NCI-H748 treated with DMSO at 0.1 percent for 48 hours (cell line): ENCODE results near the gene ILDR1.

Experiments used
- DNase-seq: peaks from one replicate; lab custom pipeline; 2025; lab: John Stamatoyannopoulos, UW

The ILDR1 gene

GRCh38 chr3:121992601-121993560 lies 29.2 kb downstream of the ILDR1 start:
- DNase-seq: no peak

- no peak for DNase-seq
Observed at GRCh38 chr3:121989943-121990342, 32.1 kb downstream of the ILDR1 start.

- DNase-seq: no peak
Observed at GRCh38 chr3:121988146-121988545, 33.9 kb downstream of the ILDR1 start.

GRCh38 chr3:121985846-121986245 lies 36.2 kb downstream of the ILDR1 start:
- no peak for DNase-seq

- DNase-seq: no peak
Observed at GRCh38 chr3:121981473-121981872, 40.6 kb downstream of the ILDR1 start.

- DNase-seq: no peak
Observed at GRCh38 chr3:121980450-121980796, 41.6 kb downstream of the ILDR1 start.

GRCh38 chr3:121979734-121980449 lies 42.2 kb downstream of the ILDR1 start:
- no peak for DNase-seq

- DNase-seq: no peak
Observed at GRCh38 chr3:121979246-121979645, 42.8 kb downstream of the ILDR1 start.

- no peak for DNase-seq
Observed at GRCh38 chr3:121976727-121977126, 45.3 kb downstream of the ILDR1 start.

GRCh38 chr3:121975702-121976302 lies 46.2 kb downstream of the ILDR1 start:
- DNase-seq: no peak

- DNase-seq: no peak
Observed at GRCh38 chr3:121974601-121975111, 47.4 kb downstream of the ILDR1 start.

GRCh38 chr3:121970047-121970446 lies 52.0 kb downstream of the ILDR1 start:
- DNase-seq: no peak

GRCh38 chr3:121969631-121970030 lies 52.4 kb downstream of the ILDR1 start:
- no peak for DNase-seq

GRCh38 chr3:121963608-121964007 lies 58.4 kb downstream of the ILDR1 start:
- DNase-seq: no peak

- no peak for DNase-seq
Observed at GRCh38 chr3:121962443-121962842, 59.6 kb downstream of the ILDR1 start.

GRCh38 chr3:121961283-121961682 lies 60.8 kb downstream of the ILDR1 start:
- no peak for DNase-seq

- no peak for DNase-seq
Observed at GRCh38 chr3:121958801-121959200, 63.2 kb downstream of the ILDR1 start.

GRCh38 chr3:121957674-121958415 lies 64.2 kb downstream of the ILDR1 start:
- DNase-seq: no peak

- no peak for DNase-seq
Observed at GRCh38 chr3:121956363-121956762, 65.7 kb downstream of the ILDR1 start.

- DNase-seq: no peak
Observed at GRCh38 chr3:121951291-121951919, 70.6 kb downstream of the ILDR1 start.

- DNase-seq: no peak
Observed at GRCh38 chr3:121948641-121949040, 73.4 kb downstream of the ILDR1 start.
